Measurements from ENCODE around the gene DUSP10. TPM values are rescaled to one million over a fixed set of nuclear protein-coding genes. Genes with fewer than 3 reads are reported as not detected.

DUSP10 gene
- total and polyA plus RNA-seq, 2 donors (not counting 1 experiment from before 2014, with no cell fraction given): 19.4 to 71.7 TPM

GRCh38 chr1:221680085-221680484, 61.8 kb downstream of the DUSP10 start:
- no peaks in the 10 kb centered on the region for H3K9me3 ChIP-seq (ENCODE audit: control insufficient read depth, insufficient read depth, low read depth, low read length)
- no peaks in the 10 kb centered on the region for H3K79me2 ChIP-seq (ENCODE audit: control insufficient read depth, insufficient read depth, low read length)
- no peak for TF ChIP-seq EZH2 (IDR thresholded peaks at IDR 0.05; ENCODE audit: low read length, missing control alignments)
- TF ChIP-seq, protein P1, sequence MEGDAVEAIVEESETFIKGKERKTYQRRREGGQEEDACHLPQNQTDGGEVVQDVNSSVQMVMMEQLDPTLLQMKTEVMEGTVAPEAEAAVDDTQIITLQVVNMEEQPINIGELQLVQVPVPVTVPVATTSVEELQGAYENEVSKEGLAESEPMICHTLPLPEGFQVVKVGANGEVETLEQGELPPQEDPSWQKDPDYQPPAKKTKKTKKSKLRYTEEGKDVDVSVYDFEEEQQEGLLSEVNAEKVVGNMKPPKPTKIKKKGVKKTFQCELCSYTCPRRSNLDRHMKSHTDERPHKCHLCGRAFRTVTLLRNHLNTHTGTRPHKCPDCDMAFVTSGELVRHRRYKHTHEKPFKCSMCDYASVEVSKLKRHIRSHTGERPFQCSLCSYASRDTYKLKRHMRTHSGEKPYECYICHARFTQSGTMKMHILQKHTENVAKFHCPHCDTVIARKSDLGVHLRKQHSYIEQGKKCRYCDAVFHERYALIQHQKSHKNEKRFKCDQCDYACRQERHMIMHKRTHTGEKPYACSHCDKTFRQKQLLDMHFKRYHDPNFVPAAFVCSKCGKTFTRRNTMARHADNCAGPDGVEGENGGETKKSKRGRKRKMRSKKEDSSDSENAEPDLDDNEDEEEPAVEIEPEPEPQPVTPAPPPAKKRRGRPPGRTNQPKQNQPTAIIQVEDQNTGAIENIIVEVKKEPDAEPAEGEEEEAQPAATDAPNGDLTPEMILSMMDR (conservative IDR thresholded peaks at IDR 0.05 in 1 of 2, IDR thresholded peaks at IDR 0.05 in 1 of 2; ENCODE audit: low read depth in 1 of 2, low read length in 2 of 2): no peak
- H2AFZ ChIP-seq (ENCODE audit: low read length): no peak overlapping the region
- H3K4me2 ChIP-seq (ENCODE audit: extremely low read depth, insufficient read depth, low read length): no peak overlapping the region
- H4K20me1 ChIP-seq (ENCODE audit: control insufficient read depth, extremely low read depth, insufficient read depth, low read length): no peaks in the 10 kb centered on the region
- no peak overlapping the region for H3K4me3 ChIP-seq (replicated peaks in 1 of 4; ENCODE audit: control extremely low read depth in 1 of 4, insufficient read depth in 1 of 4, low read depth in 3 of 4, low read length in 4 of 4)
- H3K27me3 ChIP-seq (ENCODE audit: control insufficient read depth, insufficient read depth, low read length): no peaks in the 10 kb centered on the region
- H3K27ac ChIP-seq (ENCODE audit: insufficient read depth, low read length): no peak overlapping the region
- DNase-seq (ENCODE audit: low read depth in 2 of 2): no peak
- H3K36me3 ChIP-seq (ENCODE audit: control insufficient read depth, insufficient read depth, low read length): no peaks in the 10 kb centered on the region
- H3K4me1 ChIP-seq (ENCODE audit: control insufficient read depth, extremely low read depth, insufficient read depth, low read length): no peaks in the 10 kb centered on the region
- H3K9ac ChIP-seq (ENCODE audit: insufficient read depth, low read length): no peak overlapping the region

- no peak for DNase-seq (ENCODE audit: low read depth in 2 of 2)
- TF ChIP-seq EZH2 (IDR thresholded peaks at IDR 0.05; ENCODE audit: low read length, missing control alignments): no peak
- TF ChIP-seq, protein P1 (conservative IDR thresholded peaks at IDR 0.05 in 1 of 2, IDR thresholded peaks at IDR 0.05 in 1 of 2; ENCODE audit: low read depth in 1 of 2, low read length in 2 of 2): no peak
- H4K20me1 ChIP-seq (ENCODE audit: control insufficient read depth, extremely low read depth, insufficient read depth, low read length): no peaks in the 10 kb centered on the region
- H3K4me3 ChIP-seq (replicated peaks in 1 of 4; ENCODE audit: control extremely low read depth in 1 of 4, insufficient read depth in 1 of 4, low read depth in 3 of 4, low read length in 4 of 4): no peak overlapping the region
- H3K9ac ChIP-seq (ENCODE audit: insufficient read depth, low read length): no peak overlapping the region
- H3K27me3 ChIP-seq (ENCODE audit: control insufficient read depth, insufficient read depth, low read length): no peaks in the 10 kb centered on the region
- H3K9me3 ChIP-seq (ENCODE audit: control insufficient read depth, insufficient read depth, low read depth, low read length): no peaks in the 10 kb centered on the region
- no peaks in the 10 kb centered on the region for H3K36me3 ChIP-seq (ENCODE audit: control insufficient read depth, insufficient read depth, low read length)
- H3K27ac ChIP-seq (ENCODE audit: insufficient read depth, low read length): no peak overlapping the region
- H3K4me2 ChIP-seq (ENCODE audit: extremely low read depth, insufficient read depth, low read length): no peak overlapping the region
- H3K4me1 ChIP-seq (ENCODE audit: control insufficient read depth, extremely low read depth, insufficient read depth, low read length): no peaks in the 10 kb centered on the region
- H3K79me2 ChIP-seq (ENCODE audit: control insufficient read depth, insufficient read depth, low read length): no peaks in the 10 kb centered on the region
- no peak overlapping the region for H2AFZ ChIP-seq (ENCODE audit: low read length)
Observed at GRCh38 chr1:221678014-221678413, 63.9 kb downstream of the DUSP10 start.

- DNase-seq (ENCODE audit: low read depth in 2 of 2): no peak
- TF ChIP-seq, protein P1 (conservative IDR thresholded peaks at IDR 0.05 in 1 of 2, IDR thresholded peaks at IDR 0.05 in 1 of 2; ENCODE audit: low read depth in 1 of 2, low read length in 2 of 2): no peak
- no peak for TF ChIP-seq EZH2 (IDR thresholded peaks at IDR 0.05; ENCODE audit: low read length, missing control alignments)
Observed at GRCh38 chr1:221675880-221676800, 65.7 kb downstream of the DUSP10 start.

More at GRCh38 chr1:221675880-221676800, 65.7 kb downstream of the DUSP10 start:
- Histone ChIP-seq H3K9me3 (ENCODE audit: control insufficient read depth, insufficient read depth, low read depth, low read length) (no peaks in the 10 kb centered on the region), H3K36me3 (ENCODE audit: control insufficient read depth, insufficient read depth, low read length) (no peaks in the 10 kb centered on the region), H3K4me3 (replicated peaks in 1 of 4; ENCODE audit: control extremely low read depth in 1 of 4, insufficient read depth in 1 of 4, low read depth in 3 of 4, low read length in 4 of 4) (no peak overlapping the region), H3K27me3 (ENCODE audit: control insufficient read depth, insufficient read depth, low read length) (no peaks in the 10 kb centered on the region), H3K4me2 (ENCODE audit: extremely low read depth, insufficient read depth, low read length) (no peak overlapping the region), H4K20me1 (ENCODE audit: control insufficient read depth, extremely low read depth, insufficient read depth, low read length) (no peaks in the 10 kb centered on the region), H3K79me2 (ENCODE audit: control insufficient read depth, insufficient read depth, low read length) (no peaks in the 10 kb centered on the region), H3K27ac (ENCODE audit: insufficient read depth, low read length) (no peak overlapping the region), H2AFZ (ENCODE audit: low read length) (no peak overlapping the region), H3K9ac (ENCODE audit: insufficient read depth, low read length) (no peak overlapping the region), H3K4me1 (ENCODE audit: control insufficient read depth, extremely low read depth, insufficient read depth, low read length) (no peaks in the 10 kb centered on the region)
